T-helper 22 cell (primary cell): Measurements from ENCODE around the gene ABCA13.
"Not testable (repeated sequence)": the region's sequence is repeated elsewhere in the genome, so short reads cannot be mapped to it uniquely, and the experiment has no call there.

ENCODE experiments used
- DNase-seq: peaks from one replicate; pipeline ENCODE4 v3.0.0-alpha.2; 2020; ENCODE audit warnings: low read depth

Gene ABCA13

DNA sequence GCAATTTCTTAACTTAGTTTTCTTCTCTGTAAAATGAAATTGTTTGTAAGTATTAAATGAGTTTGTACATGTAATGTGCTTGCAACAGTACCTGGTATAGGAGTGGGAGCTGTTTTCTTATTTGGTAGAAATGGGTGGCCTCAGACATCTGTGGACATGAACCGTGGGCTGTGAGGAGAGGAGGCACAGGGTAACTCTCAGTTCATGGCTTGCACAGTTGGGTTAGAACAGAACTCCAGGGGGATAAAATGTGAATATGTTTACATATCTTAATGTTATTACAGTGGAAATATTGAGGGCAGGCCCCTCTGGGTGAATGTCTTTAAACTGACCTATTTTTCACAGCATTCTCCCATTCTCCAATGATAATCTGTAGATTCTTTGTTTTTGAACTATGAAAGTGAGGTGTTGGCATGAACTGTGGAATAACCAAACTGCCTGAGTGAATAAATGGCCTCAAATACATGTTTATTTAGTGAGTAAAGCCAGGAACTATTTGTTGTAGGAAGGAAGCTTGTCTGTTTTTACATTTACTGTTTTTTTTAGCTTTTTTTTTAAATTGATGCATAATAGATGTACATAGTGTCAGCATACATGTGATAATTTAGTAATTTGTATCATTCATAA lies 2.6 kb downstream of the ABCA13 start:
- no peak for DNase-seq

DNA sequence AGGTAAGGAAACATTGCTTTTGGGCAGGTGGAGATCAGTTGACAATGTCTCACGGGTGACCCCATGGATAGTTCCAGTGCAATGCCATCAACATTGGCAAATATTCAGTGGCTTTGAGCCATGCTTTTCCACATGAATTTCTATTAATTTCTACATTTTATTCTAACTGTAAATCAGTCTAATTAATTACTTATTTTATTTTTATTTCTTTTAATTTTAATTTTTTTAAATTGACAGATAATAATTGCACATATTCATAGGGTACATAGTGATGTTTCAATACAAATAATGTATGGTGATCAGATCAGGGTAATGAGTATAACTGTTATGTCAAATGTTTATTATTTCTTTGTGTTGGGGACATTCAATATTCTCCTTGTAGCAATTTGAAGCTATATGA lies 3.8 kb downstream of the ABCA13 start:
- no peak for DNase-seq

DNA sequence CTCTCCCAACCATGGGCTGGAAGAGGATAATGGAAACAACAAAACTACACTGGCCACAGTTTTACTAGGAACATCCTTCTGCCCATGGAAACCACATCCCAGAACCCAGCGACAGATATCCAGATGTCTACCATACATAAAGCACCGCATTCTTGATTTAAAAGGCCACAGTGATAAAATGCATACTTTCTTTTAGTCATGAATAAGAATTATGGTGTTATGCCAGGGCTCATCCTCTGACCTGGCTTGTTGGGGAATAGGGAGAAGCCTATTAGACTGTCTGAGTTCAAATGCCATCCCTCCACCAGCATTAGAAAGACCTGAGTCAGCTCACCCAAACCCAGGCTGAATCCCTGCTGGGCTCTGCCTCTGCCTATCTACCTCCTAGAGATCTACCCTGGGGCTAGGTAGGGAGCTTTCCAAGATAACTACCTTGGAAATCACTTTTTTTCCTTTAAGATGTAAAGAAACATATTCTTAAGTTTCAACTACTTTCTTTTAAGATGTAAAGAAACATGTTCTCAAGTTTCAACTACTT lies 5.2 kb downstream of the ABCA13 start:
- DNase-seq = no peak

DNA sequence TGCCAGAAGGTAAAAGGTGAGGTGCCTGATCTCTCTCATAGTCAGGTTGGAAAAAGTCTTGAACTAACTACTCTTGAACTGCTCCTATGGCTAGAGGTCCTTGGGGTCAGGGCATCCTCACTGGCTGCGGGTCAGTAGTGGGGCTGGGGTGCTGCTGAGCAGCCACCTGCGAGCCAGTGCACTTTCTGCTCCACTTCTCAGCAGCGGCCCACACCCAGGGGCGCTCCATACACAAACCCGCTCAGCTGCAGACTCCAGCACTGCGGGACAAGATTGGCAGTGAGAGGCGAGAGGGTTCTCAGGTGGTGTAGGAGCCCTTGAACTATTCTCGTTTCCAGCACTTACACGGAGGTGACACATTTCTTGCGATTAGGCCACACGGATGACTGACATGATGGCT lies 6.0 kb downstream of the ABCA13 start:
- no peak for DNase-seq

DNA sequence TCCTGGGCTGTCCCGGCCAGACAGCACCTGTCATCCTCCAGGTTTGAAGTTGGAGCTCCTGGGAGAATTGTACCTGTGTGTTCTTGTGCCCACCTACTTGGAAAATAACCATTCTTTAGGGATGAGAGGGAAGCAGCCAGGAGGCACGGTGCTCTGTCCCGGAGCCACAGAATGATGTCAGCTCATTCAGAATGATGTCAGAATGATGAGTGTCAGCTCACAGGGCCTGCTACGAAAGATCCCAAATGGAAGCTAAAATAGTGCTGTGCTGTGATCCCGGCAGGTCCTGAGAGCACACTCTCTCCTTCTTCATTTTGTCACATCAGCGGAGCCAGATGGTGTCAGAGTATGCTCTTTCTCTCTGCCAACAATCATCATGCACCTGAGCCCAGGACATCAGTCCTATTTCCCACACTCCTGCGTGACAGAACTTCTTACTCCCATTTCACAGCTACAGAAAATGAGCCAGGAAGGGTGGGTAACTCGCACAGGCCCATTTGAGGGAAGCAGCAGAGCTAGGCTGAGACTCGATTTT lies 8.3 kb downstream of the ABCA13 start:
- DNase-seq = no peak

DNA sequence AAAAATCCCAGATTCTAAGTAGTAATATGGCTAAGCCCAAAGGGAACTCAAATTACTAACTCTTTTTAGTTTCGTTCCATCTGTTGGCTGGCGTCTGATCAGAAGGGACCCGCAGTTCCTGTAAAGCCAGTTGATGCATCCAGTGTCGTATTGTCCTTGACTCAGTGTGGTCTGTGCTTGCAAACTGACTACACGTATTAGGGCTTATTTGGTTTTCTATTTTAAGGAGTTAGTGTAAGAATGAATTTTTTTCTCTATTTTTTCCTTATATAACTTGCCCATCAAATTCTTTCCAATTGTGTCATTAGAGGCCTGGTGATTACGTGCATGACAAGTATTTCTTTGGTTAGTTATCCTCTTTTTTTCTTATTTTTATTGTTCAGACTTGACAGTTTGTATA lies 9.7 kb downstream of the ABCA13 start:
- DNase-seq = no peak

DNA sequence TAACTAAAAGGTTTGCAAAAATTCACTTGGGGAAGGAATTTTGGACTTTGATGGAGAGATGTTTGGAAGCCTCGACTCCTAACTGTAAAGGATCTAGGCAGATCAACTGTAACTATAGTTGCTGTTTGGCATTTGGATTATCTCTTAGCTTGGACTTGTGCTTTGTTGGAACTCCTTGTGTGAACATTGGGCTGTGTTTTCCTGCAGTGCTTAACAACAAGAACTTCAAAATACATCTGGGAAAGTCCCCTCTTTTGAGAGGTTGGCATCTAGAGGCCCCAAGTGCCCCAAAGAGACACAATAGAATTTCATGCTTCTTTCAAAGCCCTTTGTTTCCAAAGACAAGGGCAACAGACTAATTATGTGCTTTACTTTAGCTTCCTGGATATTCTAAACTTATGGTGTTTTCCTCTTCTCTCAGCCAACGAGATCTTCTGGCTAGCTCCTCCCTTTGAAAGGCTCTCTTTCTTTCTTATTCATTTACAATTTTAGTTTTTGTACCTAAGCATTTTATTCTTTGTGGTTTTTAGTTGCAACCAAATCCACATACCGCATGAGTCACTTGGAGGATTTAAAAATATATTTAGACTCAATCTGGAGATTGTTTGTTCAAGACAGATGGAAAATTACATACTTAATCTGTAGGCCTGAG lies 11.6 kb downstream of the ABCA13 start:
- DNase-seq = no peak

DNA sequence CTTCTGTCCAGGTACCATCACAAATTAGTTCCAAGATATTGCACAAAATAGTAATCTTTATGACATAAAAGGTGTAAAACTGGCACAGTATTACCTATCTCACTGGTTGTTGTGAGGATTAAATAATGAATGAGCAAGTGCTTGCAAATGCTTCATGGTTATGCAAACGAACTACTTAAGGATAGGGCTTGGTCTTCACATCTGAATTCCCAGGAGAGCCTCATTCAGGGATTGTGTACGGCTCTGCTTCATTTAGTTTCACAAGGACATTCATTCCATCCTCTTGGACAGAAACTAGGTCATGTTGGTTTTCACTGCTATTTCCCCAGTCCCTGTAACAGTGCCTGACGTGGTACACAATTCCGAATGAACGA lies 12.1 kb downstream of the ABCA13 start:
- DNase-seq = no peak

DNA sequence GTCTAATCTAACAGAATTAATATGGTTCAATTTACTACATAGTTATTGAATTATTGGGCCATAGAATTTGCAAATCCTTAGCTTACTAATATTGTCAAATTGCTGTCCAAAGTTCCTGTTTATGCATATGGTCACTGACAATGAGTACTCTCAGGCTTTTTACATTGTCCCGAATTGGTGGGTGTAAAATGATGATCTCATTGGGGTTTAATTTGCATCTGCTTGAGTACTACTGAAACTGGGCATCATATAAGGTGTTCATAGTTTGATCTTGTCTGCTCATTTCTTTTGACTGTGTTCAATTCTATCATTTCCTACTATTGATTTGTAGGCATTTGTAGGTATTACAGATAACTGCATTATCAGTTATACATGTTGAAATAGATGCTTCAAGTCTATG lies 12.7 kb downstream of the ABCA13 start:
- no peak for DNase-seq

DNA sequence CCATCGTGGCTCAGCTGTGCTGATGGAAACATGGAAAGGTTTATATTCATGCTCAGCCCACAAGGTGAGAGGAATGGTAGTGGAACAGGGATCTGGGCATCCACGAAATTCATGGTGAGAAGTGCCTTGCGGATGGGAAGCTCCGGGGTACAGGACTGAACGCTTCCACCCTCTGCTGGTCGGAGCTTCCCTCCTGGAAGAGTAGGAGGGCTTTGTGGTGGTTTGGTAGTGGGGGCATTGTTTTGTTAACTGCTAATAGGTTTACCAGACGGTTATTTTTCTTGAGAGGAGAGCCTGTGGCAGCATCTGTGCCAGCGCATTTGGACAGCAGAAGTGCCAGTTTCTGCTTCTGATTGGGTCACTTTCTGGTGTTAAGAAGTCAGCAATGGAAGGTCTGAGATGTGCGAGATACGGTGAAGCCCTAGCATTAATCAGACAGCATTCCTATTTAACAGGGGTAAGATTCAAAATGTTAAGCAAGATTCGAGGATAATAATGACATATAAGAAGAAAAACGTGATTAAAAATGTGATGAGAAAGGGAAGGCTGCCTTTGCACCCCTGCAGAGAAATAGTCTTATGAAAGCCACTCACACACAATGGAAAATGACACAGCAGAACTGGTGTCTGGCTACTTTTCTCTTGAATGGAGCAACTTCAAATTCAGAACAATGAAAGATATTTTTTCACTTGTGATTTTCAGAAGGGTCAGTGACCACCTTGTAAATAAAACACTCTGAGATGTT lies 17.7 kb downstream of the ABCA13 start:
- DNase-seq = no peak

DNA sequence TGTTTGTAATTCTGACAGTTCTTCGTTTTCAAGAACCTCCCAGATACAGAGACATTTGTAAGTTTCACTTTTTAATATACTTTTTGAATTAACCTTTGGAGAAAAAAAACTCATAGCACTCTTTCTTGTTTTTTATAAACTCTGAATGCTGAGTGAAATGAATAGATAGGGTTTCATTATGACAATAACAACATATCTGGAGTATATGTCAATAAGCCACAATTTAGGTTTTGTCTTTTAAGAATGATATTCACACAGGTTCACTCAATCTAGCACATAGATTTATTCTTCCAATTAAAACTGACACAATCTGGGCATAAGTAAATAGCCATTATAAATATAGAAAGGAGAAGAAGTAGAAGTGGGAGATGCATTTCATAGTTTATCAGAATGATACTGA lies 21.7 kb downstream of the ABCA13 start:
- no peak for DNase-seq

DNA sequence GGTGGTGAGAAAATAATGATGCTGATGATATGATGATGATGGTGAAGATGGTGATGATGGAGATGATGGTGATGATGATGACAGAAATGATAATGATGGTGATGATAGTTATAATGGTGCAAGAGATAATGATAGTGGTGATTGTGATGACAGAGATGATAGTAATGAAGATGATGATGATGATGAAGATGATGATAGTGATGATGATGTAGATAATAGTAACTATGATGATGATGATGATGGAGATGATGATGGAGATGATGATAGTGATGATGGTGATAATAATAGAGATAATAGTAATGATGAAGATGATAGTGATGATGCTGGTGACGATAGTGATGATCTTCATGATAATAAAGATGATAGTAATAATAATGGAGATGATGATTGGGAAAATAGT lies 22.2 kb downstream of the ABCA13 start:
- no peak for DNase-seq

DNA sequence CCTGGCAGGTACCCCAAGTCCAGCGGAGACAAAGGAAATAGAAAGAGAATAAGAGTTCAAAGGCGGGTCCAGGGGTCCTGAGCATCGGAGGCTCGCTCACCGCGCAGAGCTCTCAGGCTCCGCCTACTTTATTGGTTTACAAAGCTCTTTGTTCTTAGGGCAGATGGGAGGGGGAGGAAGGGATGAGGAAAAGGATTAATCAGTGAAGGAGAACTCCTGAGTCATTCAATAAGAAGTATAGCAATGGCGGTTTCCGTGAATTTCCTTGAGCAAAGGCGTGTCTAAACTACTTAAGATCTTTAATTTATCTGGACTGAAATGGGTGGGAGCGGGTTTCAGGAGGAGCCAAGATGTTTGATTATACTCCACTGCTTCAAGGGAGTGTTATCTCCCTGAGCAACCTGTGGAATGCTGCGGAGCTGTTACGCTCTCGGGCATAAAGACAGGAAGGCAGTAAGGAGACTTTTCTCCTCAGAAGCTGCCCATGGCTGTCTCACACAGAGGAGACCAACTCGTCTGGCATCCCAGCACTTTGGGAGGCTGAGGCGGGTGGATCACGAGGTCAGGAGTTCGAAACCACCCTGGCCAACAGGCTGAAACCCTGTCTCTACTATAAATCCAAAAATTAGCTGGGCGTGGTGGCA lies 29.8 kb downstream of the ABCA13 start:
- not testable (repeated sequence) for DNase-seq

DNA sequence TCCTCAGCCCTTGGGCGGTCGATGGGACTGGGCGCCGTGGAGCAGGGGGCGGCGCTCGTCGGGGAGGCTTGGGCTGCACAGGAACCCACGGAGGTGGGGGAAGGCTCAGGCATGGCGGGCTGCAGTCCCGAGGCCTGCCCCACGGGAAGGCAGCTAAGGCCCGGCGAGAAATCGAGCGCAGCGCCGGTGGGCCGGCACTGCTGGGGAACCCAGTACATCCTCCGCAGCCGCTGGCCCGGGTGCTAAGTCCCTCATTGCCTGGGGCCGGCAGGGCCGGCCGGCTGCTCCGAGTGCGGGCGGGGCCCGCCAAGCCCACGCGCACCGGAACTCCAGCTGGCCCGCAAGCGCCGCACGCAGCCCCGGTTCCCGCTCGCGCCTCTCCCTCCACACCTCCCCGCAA lies 31.7 kb downstream of the ABCA13 start:
- not testable (repeated sequence) for DNase-seq

DNA sequence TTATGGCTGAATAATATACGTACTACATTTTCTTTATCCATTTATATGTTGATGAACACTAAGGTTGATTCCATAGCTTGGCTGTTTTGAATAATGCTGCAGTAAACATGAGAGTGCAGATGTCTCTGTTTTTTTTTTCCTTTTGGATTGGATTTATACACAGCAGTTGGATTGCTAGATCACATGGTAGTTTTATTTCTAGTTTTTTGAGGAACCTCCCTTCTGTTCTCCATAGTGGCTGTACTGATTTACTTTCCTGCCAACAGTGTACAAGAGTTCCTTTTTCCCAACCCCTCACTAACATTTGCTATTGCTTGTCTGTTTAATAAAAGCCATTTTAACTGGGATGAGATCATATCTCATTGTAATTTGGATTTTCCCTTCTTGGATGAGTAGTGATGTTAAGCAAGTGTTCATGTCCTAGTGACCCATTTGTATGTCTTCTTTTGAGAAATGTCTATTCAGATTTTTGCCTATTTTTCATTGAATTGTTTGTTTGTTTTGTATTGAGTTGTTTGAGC lies 36.0 kb downstream of the ABCA13 start:
- no peak for DNase-seq

DNA sequence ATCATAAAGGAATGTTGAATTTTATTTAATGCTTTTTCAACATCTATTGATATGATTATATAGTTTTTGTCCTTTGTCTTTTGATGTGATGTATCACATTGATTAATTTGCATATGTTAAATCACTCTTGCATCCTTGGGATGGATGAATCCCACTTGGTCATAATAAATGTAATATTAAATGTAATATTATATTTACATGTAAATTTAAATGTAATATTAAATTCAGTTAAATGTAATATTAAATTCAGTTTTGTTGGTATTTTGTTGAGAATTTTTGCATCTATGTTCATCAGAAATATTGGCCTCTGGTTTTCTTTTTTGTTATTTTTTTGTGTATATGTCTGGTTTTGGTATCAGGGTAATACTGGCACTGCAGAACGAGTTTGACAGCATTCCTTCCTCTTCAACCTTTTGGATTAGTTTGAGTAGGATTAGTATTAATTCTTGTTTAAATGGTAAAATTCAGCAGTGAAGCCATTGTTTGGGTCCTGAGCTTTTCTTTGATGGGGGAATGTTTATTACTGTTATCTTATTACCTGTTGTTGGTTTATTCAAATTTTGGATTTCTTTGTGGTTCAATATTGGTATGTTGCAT lies 37.8 kb downstream of the ABCA13 start:
- no peak for DNase-seq

DNA sequence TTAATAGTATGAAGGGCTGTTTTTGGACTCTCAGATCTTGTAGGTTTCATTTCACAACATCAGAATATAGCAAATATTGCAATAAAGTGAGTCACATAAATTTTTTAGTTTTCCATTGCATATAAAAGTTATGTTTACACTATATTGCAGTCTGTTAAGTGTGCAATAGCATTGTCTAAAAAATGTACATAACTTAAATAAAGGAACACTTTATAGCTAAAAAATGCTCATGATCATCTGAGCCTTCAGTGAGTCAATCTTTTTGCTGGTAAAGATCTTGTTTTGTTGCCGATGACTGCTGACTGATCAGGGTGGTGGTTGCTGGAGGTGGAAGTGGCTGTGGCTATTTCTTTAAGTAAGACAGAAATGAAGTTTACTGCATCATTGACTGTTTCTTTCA lies 42.0 kb downstream of the ABCA13 start:
- no peak for DNase-seq

DNA sequence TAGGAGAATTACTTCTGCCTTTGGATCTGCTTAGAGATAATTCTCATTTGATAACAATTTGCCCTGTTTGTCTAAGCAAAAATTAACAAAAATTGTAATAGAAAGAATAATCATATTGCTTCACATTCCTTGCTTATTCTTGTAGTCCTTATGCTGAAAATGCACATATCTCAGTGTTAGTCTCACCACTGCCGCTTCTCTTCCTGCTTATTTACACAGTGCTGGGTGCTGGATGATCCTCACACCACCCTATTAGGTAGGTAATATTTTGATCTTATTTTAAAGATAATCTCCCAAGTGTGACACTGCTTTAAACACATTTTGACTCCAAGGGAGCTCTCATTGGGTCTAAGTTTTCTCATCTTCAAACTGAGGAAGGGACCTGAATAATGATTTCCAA lies 46.0 kb downstream of the ABCA13 start:
- no peak for DNase-seq

DNA sequence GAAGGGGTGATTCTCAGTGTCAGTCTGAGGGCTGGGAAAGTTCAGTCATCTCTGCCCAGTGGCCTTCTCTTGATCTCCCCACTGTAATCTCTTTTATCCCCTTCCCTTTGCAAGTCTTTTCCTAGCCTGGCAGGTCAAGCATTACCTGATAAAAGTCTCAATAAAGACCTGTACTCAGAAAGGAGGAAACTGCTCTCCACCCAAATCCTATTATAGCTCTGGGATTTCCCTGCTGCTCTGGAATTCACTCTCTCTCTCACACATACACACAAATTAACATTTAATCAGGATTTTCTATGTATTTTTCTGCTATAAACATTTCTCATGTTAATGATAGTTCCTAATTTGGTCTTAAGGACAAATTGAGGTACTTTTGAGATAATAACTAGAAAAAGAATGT lies 46.5 kb downstream of the ABCA13 start:
- no peak for DNase-seq

DNA sequence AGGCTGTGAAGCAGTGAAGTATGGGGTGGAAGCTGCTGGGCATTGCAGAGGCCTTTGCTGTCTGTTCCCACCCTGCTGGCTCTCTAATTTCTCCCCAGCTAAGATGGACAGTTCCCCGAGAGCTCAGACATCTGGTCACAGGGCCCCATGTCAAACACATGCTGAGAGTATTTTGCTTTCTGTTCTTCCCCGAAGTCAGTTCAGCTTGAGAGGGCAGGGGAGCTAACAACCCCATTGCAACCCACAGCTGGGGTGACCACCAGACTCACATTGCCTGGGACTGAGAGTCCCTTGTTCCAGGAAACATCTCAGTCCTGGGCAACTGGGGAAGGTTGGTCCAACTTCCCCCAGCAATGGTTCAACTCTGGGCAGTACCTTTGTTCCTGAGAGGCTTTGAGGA lies 52.8 kb downstream of the ABCA13 start:
- no peak for DNase-seq

DNA sequence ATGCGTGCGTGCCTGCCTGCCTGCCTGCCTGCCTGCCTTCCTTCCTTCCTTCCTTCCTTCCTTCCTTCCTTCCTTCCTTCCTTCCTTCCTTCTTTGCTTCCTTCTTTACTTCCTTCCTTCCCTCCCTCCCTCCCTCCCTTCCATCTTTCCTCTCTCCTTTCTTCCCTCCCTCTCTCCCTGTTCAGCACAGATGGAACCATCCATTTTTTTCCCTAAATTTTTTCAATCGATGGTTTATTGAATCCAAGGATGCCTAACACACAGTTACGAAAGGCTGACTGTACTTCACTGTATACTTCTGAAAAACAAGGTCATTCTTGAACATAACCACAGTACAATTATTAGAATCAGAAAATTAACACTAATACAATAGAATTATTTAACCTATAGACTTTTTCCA lies 53.8 kb downstream of the ABCA13 start:
- no peak for DNase-seq

DNA sequence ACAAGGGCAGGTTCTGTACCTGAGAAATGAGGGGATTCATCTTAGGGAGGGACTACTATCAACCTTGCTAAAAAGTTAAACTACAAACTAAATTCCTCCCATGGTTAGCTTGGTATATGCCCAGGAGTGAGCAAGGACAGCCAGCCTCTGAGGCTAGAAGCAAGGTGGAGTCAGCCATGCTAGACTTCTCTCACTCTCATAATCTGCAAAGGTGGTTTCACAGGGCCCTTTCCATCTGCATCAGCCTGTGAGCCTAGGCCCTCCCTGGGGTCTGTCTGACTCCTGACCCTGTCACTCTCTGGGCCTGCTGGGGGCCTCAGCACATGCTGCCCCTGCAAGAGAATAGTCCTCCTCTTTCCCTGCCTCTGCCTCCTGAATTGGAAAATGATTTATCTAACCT lies 66.1 kb downstream of the ABCA13 start:
- DNase-seq = no peak
